H1 (cell line): ENCODE data around the gene KRCC1. TPM values are rescaled to one million over a fixed set of nuclear protein-coding genes. Genes with fewer than 3 reads are reported as not detected.

Experiments used
- CTCF ChIA-PET: fragments of 300-600 bp; sonication (Branson Sonifier 250); formaldehyde crosslinking; loops from one replicate; lab custom pipeline; 2021; ENCODE audit not compliant: partially characterized antibody; lab: Charles Lee
- POLR2A ChIA-PET: fragments of 300-600 bp; sonication (Branson Sonifier 250); formaldehyde crosslinking; loops from one replicate; lab custom pipeline; 2021; ENCODE audit warnings: inconsistent platforms; ENCODE audit not compliant: partially characterized antibody; lab: Charles Lee
- DNase-seq, 2 experiments: peaks; one replicate each; pipeline versions ENCODE4 v3.0.0 to v3.0.0-alpha.2; 2010 to 2022; ENCODE audit warnings: low spot score in 2 of 2, low read depth in 1 of 2, mixed read lengths in 1 of 2
- FAIRE-seq: peaks from 2 replicates; lab custom pipeline; 2011; peaks lifted over from hg19 to GRCh38; lab: Jason Lieb, UNC
- H2AFZ ChIP-seq: 2 replicates; pipeline ENCODE4 v1.8.1; 2012; ENCODE audit warnings: low read length, inconsistent platforms
- H2AK5ac ChIP-seq: 2 replicates; pipeline ENCODE4 v1.6.1; 2013; ENCODE audit warnings: low read depth, low read length
- H2BK120ac ChIP-seq: replicated peaks from 2 replicates; pipeline ENCODE3; 2013; ENCODE audit warnings: low read depth, low read length, inconsistent platforms
- H2BK12ac ChIP-seq: 2 replicates; pipeline ENCODE4 v1.6.1; 2013; ENCODE audit warnings: low read depth, low read length
- H2BK15ac ChIP-seq: 2 replicates; pipeline ENCODE4 v1.6.1; 2013; ENCODE audit warnings: low read length
- H2BK20ac ChIP-seq: 2 replicates; pipeline ENCODE4 v1.6.1; 2013; ENCODE audit warnings: low read length
- H2BK5ac ChIP-seq: 2 replicates; pipeline ENCODE4 v1.6.1; 2013; ENCODE audit warnings: low read depth, low read length
- H3K14ac ChIP-seq: 2 replicates; pipeline ENCODE4 v1.6.1; 2013; ENCODE audit warnings: inconsistent platforms; ENCODE audit not compliant: insufficient read length
- H3K18ac ChIP-seq: 2 replicates; pipeline ENCODE4 v1.6.1; 2013; ENCODE audit warnings: low read length; ENCODE audit errors: extremely low read depth
- H3K23ac ChIP-seq: 2 replicates; pipeline ENCODE4 v1.6.1; 2013; ENCODE audit warnings: inconsistent platforms; ENCODE audit not compliant: insufficient read length
- H3K23me2 ChIP-seq: 2 replicates; pipeline ENCODE4 v1.6.1; 2013; ENCODE audit warnings: low read depth, low read length
- H3K27ac ChIP-seq: 2 replicates; pipeline ENCODE4 v1.6.1; 2011; ENCODE audit warnings: low read depth, low read length, inconsistent platforms
- H3K27me3 ChIP-seq, 4 experiments: replicated peaks in 1 of 4; 1 replicate in 1 of 4; 2 replicates in 3 of 4; pipeline versions ENCODE4 v1.6.1 to v1.8.1; 2011 to 2013; ENCODE audit warnings: low read length in 3 of 4, mild to moderate bottlenecking in 3 of 4, inconsistent platforms in 2 of 4, mixed read lengths in 2 of 4, moderate library complexity in 1 of 4; ENCODE audit not compliant: control insufficient read depth in 3 of 4, insufficient read depth in 3 of 4; ENCODE audit errors: extremely low read depth in 1 of 4
- H3K36me3 ChIP-seq, 4 experiments: 2 replicates each; pipeline versions ENCODE4 v1.6.1 to v1.8.1; 2011 to 2013; ENCODE audit warnings: mild to moderate bottlenecking in 4 of 4, low read length in 3 of 4, moderate library complexity in 2 of 4, control low read depth in 1 of 4, inconsistent platforms in 1 of 4; ENCODE audit not compliant: insufficient read depth in 4 of 4, control insufficient read depth in 2 of 4
- H3K4ac ChIP-seq: replicated peaks from 2 replicates; pipeline ENCODE3; 2013; ENCODE audit warnings: low read length, low read depth, mixed read lengths, inconsistent platforms; ENCODE audit not compliant: insufficient read length
- H3K4me1 ChIP-seq, 4 experiments: replicated peaks in 1 of 4; 1 replicate in 1 of 4; 2 replicates in 3 of 4; pipeline versions ENCODE4 v1.6.1 to v1.8.1; 2011 to 2013; ENCODE audit warnings: low read length in 3 of 4, inconsistent platforms in 2 of 4, mixed read lengths in 1 of 4; ENCODE audit not compliant: insufficient read depth in 4 of 4, control insufficient read depth in 3 of 4
- H3K4me2 ChIP-seq, 2 experiments: 2 replicates each; pipeline versions ENCODE4 v1.6.1 to v1.8.1; 2011 to 2013; ENCODE audit warnings: low read depth in 2 of 2, low read length in 2 of 2, control low read depth in 1 of 2, inconsistent platforms in 1 of 2, mild to moderate bottlenecking in 1 of 2; ENCODE audit not compliant: insufficient read depth in 1 of 2
- H3K4me3 ChIP-seq, 4 experiments: fragments of 200-600, 300-600 bp in 1 of 4; sonication (generic), shearing (Covaris generic), sonication (Bioruptor Twin) in 1 of 4; 2 replicates each; pipeline versions ENCODE4 v1.5.1 to v1.8.1; 2011 to 2016; ENCODE audit warnings: low read length in 4 of 4, low read depth in 3 of 4, control low read depth in 2 of 4, inconsistent platforms in 2 of 4, mild to moderate bottlenecking in 2 of 4, mixed read lengths in 1 of 4, moderate library complexity in 1 of 4; ENCODE audit not compliant: insufficient read depth in 2 of 4; ENCODE audit errors: extremely low read depth in 1 of 4
- H3K56ac ChIP-seq: replicated peaks from 2 replicates; pipeline ENCODE3; 2013; ENCODE audit warnings: low read depth, mild to moderate bottlenecking, mixed read lengths, low read length, inconsistent platforms; ENCODE audit not compliant: insufficient read length
- H3K79me1 ChIP-seq: 2 replicates; pipeline ENCODE4 v1.6.1; 2013; ENCODE audit warnings: low read depth, low read length, control low read depth
- H3K79me2 ChIP-seq, 2 experiments: 2 replicates each; pipeline versions ENCODE4 v1.6.1 to v1.8.1; 2012 to 2013; ENCODE audit warnings: low read length in 2 of 2, mild to moderate bottlenecking in 2 of 2, inconsistent platforms in 1 of 2; ENCODE audit not compliant: insufficient read depth in 2 of 2, control insufficient read depth in 1 of 2
- H3K9ac ChIP-seq, 4 experiments: replicated peaks in 1 of 4; 1 replicate in 1 of 4; 2 replicates in 3 of 4; pipeline versions ENCODE4 v1.6.1 to v1.8.1; 2011 to 2013; ENCODE audit warnings: low read depth in 3 of 4, low read length in 3 of 4, control low read depth in 2 of 4, mild to moderate bottlenecking in 2 of 4, moderate library complexity in 2 of 4, inconsistent platforms in 1 of 4; ENCODE audit errors: extremely low read depth in 1 of 4
- H3K9me3 ChIP-seq, 2 experiments: 2 replicates each; pipeline versions ENCODE4 v1.6.1 to v1.8.1; 2012 to 2013; ENCODE audit warnings: mild to moderate bottlenecking in 2 of 2, moderate library complexity in 2 of 2, control low read depth in 1 of 2, inconsistent platforms in 1 of 2, low read depth in 1 of 2, low read length in 1 of 2, mixed read lengths in 1 of 2; ENCODE audit not compliant: insufficient read depth in 2 of 2
- H4K20me1 ChIP-seq, 2 experiments: replicated peaks in 1 of 2; 2 replicates each; pipeline versions ENCODE3 to v1.8.1; 2011 to 2013; ENCODE audit warnings: inconsistent platforms in 2 of 2, low read length in 2 of 2, mild to moderate bottlenecking in 1 of 2; ENCODE audit not compliant: insufficient read depth in 2 of 2, control insufficient read depth in 1 of 2
- H4K5ac ChIP-seq: 2 replicates; pipeline ENCODE4 v1.6.1; 2013; ENCODE audit warnings: low read length, low read depth, mixed read lengths, inconsistent platforms; ENCODE audit not compliant: insufficient read length
- H4K8ac ChIP-seq: 2 replicates; pipeline ENCODE4 v1.8.0; 2013; ENCODE audit warnings: mild to moderate bottlenecking, moderate library complexity, low read length, inconsistent platforms; ENCODE audit not compliant: insufficient read depth; ENCODE audit errors: extremely low read depth
- H4K91ac ChIP-seq: replicated peaks from 2 replicates; pipeline ENCODE3; 2013; ENCODE audit warnings: low read length, mixed read lengths, inconsistent platforms; ENCODE audit not compliant: insufficient read length
- ATF3 ChIP-seq: IDR thresholded peaks from 2 replicates; pipeline ENCODE4 v1.6.1; 2011; ENCODE audit warnings: low read depth, mild to moderate bottlenecking, low read length; ENCODE audit not compliant: insufficient read depth
- BRCA1 ChIP-seq: IDR thresholded peaks from 2 replicates; pipeline ENCODE4 v1.6.1; 2012; ENCODE audit warnings: low read depth, low read length, improper control_type of control experiment
- CHD1 ChIP-seq: IDR thresholded peaks from 2 replicates; pipeline ENCODE4 v1.6.1; 2012; ENCODE audit warnings: low read depth, low read length, improper control_type of control experiment
- SIRT6 ChIP-seq: IDR thresholded peaks from one replicate; pipeline ENCODE4 v1.7.1; 2012; ENCODE audit warnings: low read length, inconsistent platforms
- TAF1 ChIP-seq: IDR thresholded peaks from 2 replicates; pipeline ENCODE4 v1.6.1; 2011; ENCODE audit warnings: mild to moderate bottlenecking, low read depth, low read length
- TBP ChIP-seq: IDR thresholded peaks from 2 replicates; pipeline ENCODE4 v1.6.1; 2011; ENCODE audit warnings: low read depth, low read length, improper control_type of control experiment
- WGBS, 2 experiments: shearing (Covaris generic) in 1 of 2; methylation state at CpG; one replicate each; pipeline versions ENCODE4 v1.1.6 to v1.1.7; 2013 to 2015; ENCODE audit warnings: low lambda C conversion rate in 2 of 2, mixed read lengths in 2 of 2, inconsistent platforms in 1 of 2, low coverage in 1 of 2, missing lambda C conversion rate in 1 of 2; ENCODE audit not compliant: insufficient replicate concordance in 2 of 2, insufficient coverage in 1 of 2, insufficient read length in 1 of 2; ENCODE audit errors: extremely low coverage in 1 of 2, missing lambda C conversion rate in 1 of 2; 5-methylcytosine and 5-hydroxymethylcytosine counted together
- polyA plus RNA-seq, 7 experiments: library from polyadenylated mRNA; depleted of rRNA in 3 of 7; stranded (reverse) in 5 of 7; unstranded in 2 of 7; fragments of >200 nt in 5 of 7; fragments of 200-250 nt in 2 of 7; gene quantifications; 1 replicate in 5 of 7; 2 replicates in 1 of 7; 4 replicates in 1 of 7; pipeline versions ENCODE4 v1.2.1 to v1.2.3, GENCODE V29; 2011 to 2013; ENCODE audit warnings: missing spikeins in 2 of 7, mixed read lengths in 2 of 7
- total RNA-seq: library from RNA; stranded (reverse); fragmentation: NEBNext Ultra II Directional; extraction: Animal tissue kit (Norgen Biotek cat#: 25700); gene quantifications from 2 replicates; pipeline ENCODE4 v1.2.1, GENCODE V29; 2021

Gene KRCC1
- total and polyA plus RNA-seq, 2 of the 8 experiments (the other 6 are each of a cell fraction or from before 2014, with no cell fraction given), result 5.1 to 8.5 TPM

GRCh38 chr2:88082781-88083180 lies 27.2 kb upstream of the KRCC1 start:
- no peak overlapping the region for H3K56ac ChIP-seq
- H4K5ac ChIP-seq, result no peak overlapping the region
- H2AK5ac ChIP-seq, result no peak overlapping the region
- no peaks in the 10 kb centered on the region for H3K23me2 ChIP-seq
- H3K79me2 ChIP-seq, result no peaks in the 10 kb centered on the region
- H2BK120ac ChIP-seq, result no peak overlapping the region
- no peak overlapping the region for H3K9ac ChIP-seq
- 85% methylated on average over 1 of the region's 1 CpG; no CpG with 5 or more reads in 1 of the 2 experiments for WGBS, 2 experiments
- 0 out of 2 replicates have a peak overlapping the region, but pooled peaks have one; percentile 0 for H3K18ac ChIP-seq
- no peaks in the 10 kb centered on the region for H4K20me1 ChIP-seq
- H4K8ac ChIP-seq, result no peak overlapping the region
- H3K4me3 ChIP-seq, result no peak overlapping the region
- peaks cover 1 to 6% (median 4%) of the 10 kb centered on the region in 4 experiments; a peak in 6 of 7 replicates for H3K4me1 ChIP-seq
- no peaks in the 10 kb centered on the region for H3K27me3 ChIP-seq
- H3K23ac ChIP-seq, result no peak overlapping the region
- DNase-seq (no peak), FAIRE-seq (no peak)
- H2AFZ ChIP-seq, result no peak overlapping the region
- H3K4me2 ChIP-seq, result no peak overlapping the region
- H3K4ac ChIP-seq, result no peak overlapping the region
- no peak overlapping the region for H4K91ac ChIP-seq
- TF ChIP-seq ATF3, result no peak
- TF ChIP-seq BRCA1, result no peak
- no peak for TF ChIP-seq TAF1
- no peak for TF ChIP-seq TBP
- TF ChIP-seq CHD1, result no peak
- TF ChIP-seq SIRT6, result no peak
- no peaks in the 10 kb centered on the region for H3K79me1 ChIP-seq
- H2BK20ac ChIP-seq, result no peak overlapping the region
- no peak overlapping the region for H3K27ac ChIP-seq
- ChIA-PET CTCF (interaction anchor here (0.8 to 2.7 kb wide), 5 partner anchors 14 to 109 kb away, joined by 3 to 16 read pairs (median 3); no protein-coding TSS in a partner anchor), POLR2A (no interaction called here)
- H3K14ac ChIP-seq, result no peak overlapping the region
- no peak overlapping the region for H2BK12ac ChIP-seq
- no peak overlapping the region for H2BK15ac ChIP-seq
- no peaks in the 10 kb centered on the region for H3K9me3 ChIP-seq
- no peaks in the 10 kb centered on the region for H3K36me3 ChIP-seq
- H2BK5ac ChIP-seq, result no peak overlapping the region; the same call in 1 of the 2 replicates
